NCI-H1417 treated with DMSO at 0.1 percent for 48 hours (cell line): ENCODE measurements around the gene LSM11.

ENCODE experiments used
- DNase-seq: peaks from one replicate; lab custom pipeline; 2025; lab: John Stamatoyannopoulos, UW

LSM11 gene

GRCh38 chr5:157734436-157734835 lies 9.1 kb upstream of the LSM11 start:
- peak; percentile 3 for DNase-seq

DNA sequence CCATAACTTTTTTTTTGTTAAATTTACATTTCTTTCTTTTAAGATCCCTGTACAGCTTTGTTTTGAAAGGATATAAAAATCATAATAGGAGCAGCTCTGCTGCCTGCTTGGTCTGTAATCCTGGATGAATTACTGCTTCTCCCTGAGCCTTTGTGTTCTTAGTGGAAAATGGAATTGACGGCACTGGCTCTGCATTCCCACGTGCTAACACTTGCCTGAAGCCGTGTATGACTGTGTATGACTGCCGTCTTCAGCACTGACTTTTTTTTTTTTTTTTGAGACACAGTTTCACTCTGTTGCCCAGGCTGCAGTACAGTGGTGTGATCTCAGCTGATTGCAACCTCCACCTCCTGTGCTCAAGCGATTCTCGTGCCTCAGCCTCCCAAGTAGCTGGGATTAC lies 7.5 kb upstream of the LSM11 start:
- no peak for DNase-seq

- no peak for DNase-seq
Measured at GRCh38 chr5:157739388-157740228, 3.9 kb upstream of the LSM11 start.

DNA sequence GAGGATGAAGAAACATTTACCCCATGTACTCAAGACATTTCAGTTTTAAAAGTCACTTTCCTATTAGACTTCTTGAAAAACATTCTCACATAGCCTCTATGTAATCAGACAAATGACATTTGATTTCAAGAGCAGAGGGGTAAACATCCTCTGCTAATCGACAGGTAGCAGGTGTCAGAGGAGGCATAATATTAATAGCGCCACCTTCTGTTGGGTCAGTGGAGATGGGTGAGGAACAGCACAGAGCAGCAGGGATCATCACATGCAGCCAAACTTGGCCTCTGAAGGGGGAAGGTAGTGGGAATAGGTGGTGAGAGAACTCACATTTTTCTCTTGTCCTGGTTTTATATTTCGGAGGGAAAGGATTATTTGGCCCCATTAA lies 3.3 kb upstream of the LSM11 start:
- DNase-seq = no peak

GRCh38 chr5:157741131-157741530 lies 2.4 kb upstream of the LSM11 start:
- DNase-seq = no peak

DNA sequence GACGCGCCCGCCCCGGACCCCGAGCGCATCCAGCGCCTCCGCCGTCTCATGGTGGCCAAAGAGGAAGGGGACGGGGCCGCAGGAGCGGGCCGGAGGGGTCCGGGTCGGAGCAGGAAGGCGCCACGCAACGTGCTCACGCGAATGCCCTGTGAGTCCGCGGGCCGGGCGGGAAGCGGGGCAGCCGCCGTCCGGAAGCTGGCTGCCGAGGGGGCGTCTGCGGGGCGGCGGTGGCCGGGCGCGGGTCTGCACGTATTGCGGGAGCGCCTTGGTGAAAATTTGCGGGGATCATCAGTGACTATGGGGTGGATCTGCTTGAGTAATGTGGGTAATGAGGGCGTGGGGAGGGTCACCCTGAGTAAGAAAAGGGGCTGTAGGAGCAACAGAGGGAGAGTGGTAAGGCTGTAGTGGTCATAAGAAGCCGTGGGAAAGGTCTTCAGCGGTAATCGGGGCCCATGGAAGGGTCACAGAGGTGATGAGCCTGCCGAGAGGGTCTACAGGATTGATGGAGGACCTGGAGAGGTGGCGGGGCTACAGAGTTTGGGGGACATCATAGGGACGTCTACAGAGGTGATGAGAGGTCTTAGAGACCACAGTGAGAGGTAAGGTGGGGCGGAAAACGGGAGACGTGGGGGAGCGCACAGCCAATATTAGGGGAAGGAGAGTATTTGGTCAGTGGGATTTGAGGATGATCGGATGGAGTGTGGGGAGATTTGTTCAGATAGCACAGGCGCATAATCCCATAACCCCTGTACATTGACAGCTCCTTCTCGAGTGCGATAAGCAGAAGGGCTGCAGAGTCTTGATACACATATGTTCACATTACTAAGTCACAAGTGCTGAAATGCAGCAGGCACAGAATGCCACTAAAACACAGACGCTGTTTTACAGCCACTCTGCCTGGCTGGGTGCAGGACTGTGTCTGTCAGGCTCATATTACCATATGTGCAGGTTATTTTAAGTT lies 819 bp downstream of the LSM11 start:
- no peak for DNase-seq

- DNase-seq = no peak
Measured at GRCh38 chr5:157745041-157745456, 1.5 kb downstream of the LSM11 start.

- DNase-seq = peak; percentile 40
Measured at GRCh38 chr5:157747173-157747740, 3.7 kb downstream of the LSM11 start.

GRCh38 chr5:157747766-157748700 lies 4.5 kb downstream of the LSM11 start:
- DNase-seq = no peak

GRCh38 chr5:157748760-157749461 lies 5.4 kb downstream of the LSM11 start:
- no peak for DNase-seq

- no peak for DNase-seq
Measured at GRCh38 chr5:157749462-157749799, 5.9 kb downstream of the LSM11 start.

DNA sequence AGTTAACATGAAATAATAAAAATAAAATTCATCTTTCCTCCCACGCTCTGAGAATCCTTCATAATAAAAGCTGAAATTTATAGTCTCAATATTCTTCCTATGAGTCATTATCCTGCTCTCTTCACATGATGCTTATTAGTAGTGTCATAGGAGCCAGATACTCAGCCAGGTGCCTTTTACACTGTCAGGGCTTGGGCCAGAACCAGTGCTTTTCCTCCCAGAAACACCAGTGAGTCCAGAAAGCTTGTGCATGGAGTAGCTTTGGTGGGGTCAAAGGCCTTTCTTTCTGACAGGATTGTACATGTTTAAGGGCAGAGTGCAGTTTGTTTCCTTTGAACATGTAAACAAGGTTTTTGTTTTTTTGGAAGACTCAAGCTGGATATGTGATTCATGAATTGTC lies 6.8 kb downstream of the LSM11 start:
- DNase-seq = no peak

DNA sequence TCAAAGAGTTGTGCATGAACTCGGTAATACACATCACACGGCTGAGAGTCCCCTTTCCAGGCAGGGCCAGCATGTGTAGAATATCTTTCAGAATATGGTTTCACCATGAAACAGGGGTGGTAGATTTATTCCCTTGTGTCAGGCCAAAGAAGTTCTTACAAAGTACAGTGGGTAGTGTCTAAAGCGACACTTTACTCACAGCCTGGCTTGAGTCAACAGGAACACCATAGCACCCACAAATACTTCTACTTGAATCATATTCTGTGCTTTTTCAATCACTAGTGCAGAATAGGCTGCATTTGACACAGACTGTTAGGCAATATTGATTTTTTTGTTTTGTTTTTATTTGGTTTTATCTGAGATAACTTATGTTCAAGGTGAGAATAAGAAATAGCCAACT lies 12.6 kb downstream of the LSM11 start:
- DNase-seq = no peak

DNA sequence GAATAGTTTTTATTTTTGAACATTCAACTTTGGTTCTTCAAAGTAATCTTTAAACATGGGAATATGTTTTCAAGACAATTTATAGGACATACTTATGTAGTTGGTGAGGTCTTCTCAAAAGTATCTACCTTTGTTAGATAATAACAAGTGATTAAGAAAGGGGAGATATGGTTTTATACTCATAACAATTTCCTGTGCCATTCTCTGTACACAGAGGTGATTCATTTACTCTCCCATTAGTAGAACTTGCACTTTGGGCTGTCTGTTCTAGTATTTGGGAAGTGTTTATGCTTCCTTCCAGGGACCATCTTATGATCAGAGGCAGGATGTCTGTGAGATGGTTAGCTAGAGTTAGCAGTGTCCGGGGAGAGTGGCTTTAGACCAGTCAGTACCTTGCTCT lies 15.2 kb downstream of the LSM11 start:
- no peak for DNase-seq

DNA sequence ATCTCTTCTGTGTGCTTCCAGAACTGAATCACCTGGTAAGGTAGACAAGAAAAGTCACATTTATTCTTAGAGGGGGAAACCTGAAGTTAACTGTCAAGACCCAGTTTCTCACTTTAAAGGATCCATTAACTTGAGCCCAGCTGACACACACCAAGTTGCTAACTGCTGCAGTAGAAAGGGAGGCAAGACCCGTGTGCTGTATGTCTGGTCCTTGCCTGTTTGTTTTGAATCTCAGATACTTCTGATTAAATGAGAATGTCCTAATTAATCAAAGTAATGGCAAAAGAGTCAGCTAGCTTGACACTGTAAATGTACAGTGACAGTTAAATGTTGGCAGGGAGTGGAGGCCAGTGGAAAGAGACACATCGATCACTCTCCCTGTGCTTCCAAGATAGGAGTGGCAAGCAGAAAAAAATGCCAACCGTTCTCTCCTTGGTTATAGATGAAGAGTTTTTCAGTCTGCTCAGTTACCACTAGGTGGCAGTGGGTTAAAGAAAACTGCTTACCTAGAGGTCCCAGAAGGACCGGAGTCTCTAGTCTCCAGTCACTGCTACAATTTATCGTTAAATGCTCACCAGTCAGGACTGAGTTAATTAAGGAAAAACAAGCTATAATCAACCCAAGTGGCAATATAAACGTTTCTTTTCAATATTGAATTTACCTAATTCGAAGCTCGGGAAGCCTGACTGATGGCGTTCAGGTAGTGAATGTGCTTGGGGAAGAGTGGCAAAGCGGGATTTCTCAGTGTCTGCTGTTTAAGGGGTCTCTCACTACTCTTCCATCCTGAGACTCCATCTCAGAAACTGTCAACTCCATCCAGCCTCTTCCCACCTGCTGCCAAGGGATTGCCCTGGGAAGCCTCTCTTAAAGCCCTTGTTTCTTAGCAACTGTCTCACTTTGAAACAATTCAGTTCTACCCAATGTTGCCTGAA lies 18.4 kb downstream of the LSM11 start:
- DNase-seq = no peak

- no peak for DNase-seq
Measured at GRCh38 chr5:157764531-157764930, 21.0 kb downstream of the LSM11 start.

DNA sequence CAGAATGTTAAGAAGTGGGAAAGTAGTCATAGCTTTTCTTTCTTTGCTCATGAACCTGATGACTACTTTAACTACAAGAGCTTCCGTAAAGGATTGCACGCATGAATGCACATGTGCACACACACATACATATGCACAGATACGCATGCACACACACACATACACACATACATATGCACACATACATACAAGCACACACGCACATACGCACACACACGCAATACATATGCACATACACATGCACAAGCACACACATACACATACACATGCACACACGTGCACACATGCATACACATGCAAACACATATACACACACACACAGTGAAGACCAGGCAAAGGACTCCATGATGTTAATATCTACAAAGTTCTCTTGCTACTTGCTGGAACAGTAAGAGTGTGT lies 22.9 kb downstream of the LSM11 start:
- DNase-seq = no peak

DNA sequence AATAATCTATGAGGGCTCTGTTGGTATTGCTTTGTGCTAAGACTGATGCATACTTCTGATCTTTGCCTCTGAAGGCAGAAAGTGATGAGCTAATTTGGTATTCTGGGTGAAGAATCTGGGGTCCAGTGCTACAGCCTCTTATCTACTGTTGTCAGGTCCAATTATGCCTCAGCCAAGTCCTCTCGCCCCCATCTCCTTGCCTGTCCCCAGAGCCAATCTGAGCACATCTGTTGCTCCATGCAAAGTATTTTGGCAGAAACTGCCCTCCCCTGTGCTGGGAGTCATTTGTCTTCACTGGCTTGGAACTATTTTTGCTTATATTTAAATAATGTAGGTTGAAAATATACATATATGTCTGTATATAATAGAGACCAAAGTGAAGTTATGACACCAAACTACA lies 23.4 kb downstream of the LSM11 start:
- DNase-seq = no peak

GRCh38 chr5:157767689-157768088 lies 24.2 kb downstream of the LSM11 start:
- DNase-seq = no peak

- DNase-seq = no peak
Measured at GRCh38 chr5:157770665-157771064, 27.2 kb downstream of the LSM11 start.
